SK-N-SH (cell line): ENCODE results near the gene PCSK9. TPM values are rescaled to one million over a fixed set of nuclear protein-coding genes. Genes with fewer than 3 reads are reported as not detected.

Experiments used
- CTCF ChIA-PET: fragments of 300-600, 350-600 bp; formaldehyde crosslinking; extraction: SDS; loops from one replicate; lab custom pipeline; 2021; lab: Yijun Ruan, JAX
- POLR2A ChIA-PET: fragments of 350-600 bp; sonication (Branson Sonifier 250); formaldehyde crosslinking; extraction: SDS; loops from one replicate; lab custom pipeline; 2020; ENCODE audit warnings: antibody characterized with exemption, inconsistent platforms; lab: Yijun Ruan, JAX
- DNase-seq: peaks from one replicate; pipeline ENCODE4 v3.0.0; 2012
- H2AFZ ChIP-seq: fragments of 200-600 bp; sonication (generic); 2 replicates; pipeline ENCODE4 v1.8.1; 2016; ENCODE audit warnings: antibody characterized with exemption, mild to moderate bottlenecking, low read depth
- H3F3A ChIP-seq: fragments of 200-600 bp; sonication (generic); replicated peaks from 2 replicates; pipeline ENCODE3; 2016; ENCODE audit warnings: antibody characterized with exemption, mild to moderate bottlenecking; ENCODE audit not compliant: insufficient read depth
- H3K27ac ChIP-seq, 2 experiments: fragments of 200-500 bp in 1 of 2; fragments of 200-600 bp in 1 of 2; sonication (Bioruptor generic) in 1 of 2; sonication (generic), shearing (Covaris generic) in 1 of 2; 2 replicates each; pipeline versions ENCODE4 v1.5.1 to v1.6.1; 2014 to 2016; ENCODE audit warnings: low read depth in 2 of 2, inconsistent platforms in 1 of 2, low read length in 1 of 2, mild to moderate bottlenecking in 1 of 2, mixed read lengths in 1 of 2
- H3K27me3 ChIP-seq: fragments of 200-600 bp; sonication (generic), shearing (Covaris generic); 2 replicates; pipeline ENCODE4 v1.6.1; 2016; ENCODE audit warnings: mixed run types; ENCODE audit not compliant: insufficient read depth
- H3K36me3 ChIP-seq, 2 experiments: fragments of 200-500 bp in 1 of 2; fragments of 200-600 bp in 1 of 2; sonication (Bioruptor generic) in 1 of 2; sonication (generic) in 1 of 2; replicated peaks in 1 of 2; 2 replicates each; pipeline versions ENCODE3 to v1.5.1; 2014 to 2016; ENCODE audit warnings: low read length in 1 of 2, mild to moderate bottlenecking in 1 of 2; ENCODE audit not compliant: insufficient read depth in 2 of 2, control insufficient read depth in 1 of 2
- H3K4me1 ChIP-seq, 2 experiments: fragments of 200-500 bp in 1 of 2; fragments of 200-600 bp in 1 of 2; sonication (Bioruptor generic) in 1 of 2; sonication (generic), shearing (Covaris generic) in 1 of 2; 2 replicates each; pipeline versions ENCODE4 v1.5.1 to v1.6.1; 2014 to 2016; ENCODE audit warnings: low read depth in 1 of 2, low read length in 1 of 2, mixed run types in 1 of 2; ENCODE audit not compliant: insufficient read depth in 2 of 2, control insufficient read depth in 1 of 2
- H3K4me2 ChIP-seq: fragments of 200-600 bp; sonication (generic), shearing (Covaris generic); 2 replicates; pipeline ENCODE4 v1.6.1; 2017; ENCODE audit warnings: mixed run types
- H3K4me3 ChIP-seq, 2 experiments: fragments of 200-500 bp in 1 of 2; fragments of 200-600 bp in 1 of 2; sonication (Bioruptor generic) in 1 of 2; sonication (generic), shearing (Covaris generic) in 1 of 2; 2 replicates each; pipeline versions ENCODE4 v1.5.1 to v1.8.1; 2014 to 2016; ENCODE audit warnings: low read depth in 2 of 2, inconsistent platforms in 1 of 2, low read length in 1 of 2, mild to moderate bottlenecking in 1 of 2, mixed read lengths in 1 of 2, moderate library complexity in 1 of 2
- H3K79me2 ChIP-seq: fragments of 200-600 bp; sonication (generic); 2 replicates; pipeline ENCODE4 v1.8.1; 2017; ENCODE audit warnings: mild to moderate bottlenecking; ENCODE audit not compliant: insufficient read depth
- H3K9ac ChIP-seq: fragments of 200-600 bp; sonication (generic); 2 replicates; pipeline ENCODE4 v1.6.1; 2017; ENCODE audit warnings: mixed run types
- H3K9me2 ChIP-seq: fragments of 200-600 bp; sonication (generic); 2 replicates; pipeline ENCODE4 v1.6.1; 2017; ENCODE audit warnings: mixed run types
- H3K9me3 ChIP-seq: fragments of 200-600 bp; sonication (generic); 2 replicates; pipeline ENCODE4 v1.6.1; 2017; ENCODE audit warnings: mixed run types, mild to moderate bottlenecking, moderate library complexity
- H4K20me1 ChIP-seq: fragments of 200-600 bp; sonication (generic); 2 replicates; pipeline ENCODE4 v1.6.1; 2017; ENCODE audit warnings: mild to moderate bottlenecking, mixed run types; ENCODE audit not compliant: insufficient read depth
- ELF1 ChIP-seq: IDR thresholded peaks from 2 replicates; pipeline ENCODE4 v1.4.0; 2012
- MAX ChIP-seq: IDR thresholded peaks from 2 replicates; pipeline ENCODE4 v1.4.0; 2012; ENCODE audit warnings: low read depth
- MEF2A ChIP-seq: IDR thresholded peaks from 2 replicates; pipeline ENCODE4 v1.4.0; 2012; ENCODE audit warnings: low read depth, borderline replicate concordance
- NRF1 ChIP-seq: IDR thresholded peaks from 2 replicates; pipeline ENCODE4 v1.6.1; 2012; ENCODE audit warnings: low read depth, mild to moderate bottlenecking, low read length
- PBX3 ChIP-seq: IDR thresholded peaks from 2 replicates; pipeline ENCODE4; 2012
- POLR2AphosphoS5 ChIP-seq: IDR thresholded peaks from 2 replicates; pipeline ENCODE4 v1.6.1; 2012; ENCODE audit warnings: low read depth, low read length
- REST ChIP-seq: IDR thresholded peaks from 2 replicates; pipeline ENCODE4 v1.6.1; 2012; ENCODE audit warnings: mild to moderate bottlenecking, low read depth, low read length, moderate library complexity
- RFX5 ChIP-seq: IDR thresholded peaks from 2 replicates; pipeline ENCODE4 v1.6.1; 2012; ENCODE audit warnings: mild to moderate bottlenecking, improper control_type of control experiment, low read length
- YY1 ChIP-seq: IDR thresholded peaks from 2 replicates; pipeline ENCODE4 v1.4.0; 2012; ENCODE audit warnings: low read depth, mild to moderate bottlenecking
- ZBTB33 ChIP-seq: IDR thresholded peaks from 2 replicates; pipeline ENCODE4 v1.4.0; 2012; ENCODE audit warnings: low read depth, borderline replicate concordance
- WGBS: methylation state at CpG from one replicate; pipeline ENCODE4 v1.1.6; 2017; ENCODE audit warnings: low lambda C conversion rate; 5-methylcytosine and 5-hydroxymethylcytosine counted together
- polyA plus RNA-seq, 3 experiments: library from polyadenylated mRNA; depleted of rRNA; stranded (reverse); fragments of >200 nt; gene quantifications; 2 replicates each; pipeline ENCODE4 v1.2.3, GENCODE V29; 2012

Gene PCSK9
- polyA plus RNA-seq, 1 of the 3 experiments (the other 2 are of a cell fraction) = 0.02 TPM

GRCh38 chr1:55057270-55057955 is 18.1 kb downstream of the PCSK9 start:
- H3K27me3 ChIP-seq = no peaks in the 10 kb centered on the region
- POLR2A ChIA-PET = no interaction called here
- CTCF ChIA-PET = interaction anchor here (1.2 to 1.7 kb wide), 2 partner anchors 14 to 35 kb away, joined by 3 to 4 read pairs; no protein-coding TSS in a partner anchor
- no peak for DNase-seq
- H3K4me3 ChIP-seq = no peak overlapping the region
- no peaks in the 10 kb centered on the region for H3K9me3 ChIP-seq
- H3K9me2 ChIP-seq = no peaks in the 10 kb centered on the region
- H3K79me2 ChIP-seq = no peaks in the 10 kb centered on the region
- H3K36me3 ChIP-seq = no peaks in the 10 kb centered on the region
- TF ChIP-seq MEF2A (no peak), POLR2AphosphoS5 (no peak), RFX5 (no peak), REST (no peak), ELF1 (no peak), ZBTB33 (no peak), NRF1 (no peak), MAX (no peak), PBX3 (no peak)
- H3K4me1 ChIP-seq = no peaks in the 10 kb centered on the region; a peak in 1 of 4 replicates
- H4K20me1 ChIP-seq = no peaks in the 10 kb centered on the region
- H3K4me2 ChIP-seq = no peak overlapping the region
- WGBS = 58% methylated on average over 9 of the region's 15 CpGs
- no peaks in the 10 kb centered on the region for H3F3A ChIP-seq
- H3K27ac ChIP-seq = no peak overlapping the region
- no peak overlapping the region for H2AFZ ChIP-seq
- H3K9ac ChIP-seq = no peak overlapping the region

- ChIA-PET POLR2A (no interaction called here), CTCF (interaction anchor here (1.2 to 1.7 kb wide), 2 partner anchors 13 kb away, joined by 3 to 4 read pairs; no protein-coding TSS in a partner anchor)
- Histone ChIP-seq H3K9ac (no peak overlapping the region), H2AFZ (no peak overlapping the region), H3K4me1 (no peaks in the 10 kb centered on the region; a peak in 1 of 4 replicates), H4K20me1 (no peaks in the 10 kb centered on the region), H3K79me2 (no peaks in the 10 kb centered on the region), H3K9me2 (no peaks in the 10 kb centered on the region), H3F3A (no peaks in the 10 kb centered on the region), H3K27ac (no peak overlapping the region), H3K4me3 (no peak overlapping the region), H3K9me3 (no peaks in the 10 kb centered on the region), H3K36me3 (no peaks in the 10 kb centered on the region), H3K27me3 (no peaks in the 10 kb centered on the region), H3K4me2 (no peak overlapping the region)
- 70% methylated on average over 2 of the region's 6 CpGs for WGBS
- no peak for TF ChIP-seq YY1
- no peak for DNase-seq
Measured at GRCh38 chr1:55057956-55058298, 18.6 kb downstream of the PCSK9 start.
